GM21717 (cell line): ENCODE measurements around the gene CD28.
A peak's percentile ranks its signal among the peaks of the same experiment; 100 is the strongest.
"Not testable (repeated sequence)": the region's sequence is repeated elsewhere in the genome, so short reads cannot be mapped to it uniquely, and the experiment has no call there.

ENCODE experiments used
- ATAC-seq: cut with Tn5 transposase; IDR thresholded peaks from one replicate; pipeline ENCODE4 v1.9.1; 2021; ENCODE audit warnings: mild to moderate bottlenecking, moderate library complexity; ENCODE audit not compliant: unreplicated experiment

Gene CD28

GRCh38 chr2:203781151-203781550 lies 74.7 kb downstream of the CD28 start:
- no peak for ATAC-seq

GRCh38 chr2:203782262-203782976 lies 76.0 kb downstream of the CD28 start:
- peak; percentile 50 for ATAC-seq

DNA sequence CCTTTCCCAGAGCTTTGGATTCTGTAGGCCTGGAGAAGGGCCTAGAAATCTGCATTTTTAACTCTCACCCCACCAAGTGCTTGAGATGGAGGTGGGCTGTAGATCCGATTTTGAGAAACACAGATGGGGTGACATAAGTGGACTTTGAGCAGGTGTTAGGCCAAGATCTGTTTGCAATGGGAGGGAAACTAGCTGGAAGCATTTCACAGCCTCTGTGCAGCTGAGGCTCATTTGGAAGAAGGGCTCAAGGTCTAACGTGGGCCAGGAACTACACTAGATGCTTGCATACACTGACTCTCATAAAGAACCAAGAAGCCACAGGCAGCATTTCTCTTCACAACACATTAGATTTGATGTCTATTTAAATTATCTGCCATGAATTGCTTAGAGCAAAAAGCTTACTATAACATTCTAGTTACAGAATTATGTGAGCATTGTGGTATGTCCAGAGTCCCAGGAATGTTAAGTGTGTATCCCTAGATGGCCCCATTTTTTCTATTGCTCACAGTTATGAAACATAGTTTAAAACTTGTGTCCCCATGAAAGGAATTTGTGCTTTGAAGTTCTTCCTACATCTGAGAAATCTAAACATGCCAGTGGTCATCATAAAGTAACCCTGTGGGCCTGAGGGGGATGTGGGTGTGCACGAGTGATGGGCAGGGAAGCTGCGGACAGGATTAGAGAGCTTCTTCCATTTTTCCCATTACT lies 77.2 kb downstream of the CD28 start:
- ATAC-seq = no peak

DNA sequence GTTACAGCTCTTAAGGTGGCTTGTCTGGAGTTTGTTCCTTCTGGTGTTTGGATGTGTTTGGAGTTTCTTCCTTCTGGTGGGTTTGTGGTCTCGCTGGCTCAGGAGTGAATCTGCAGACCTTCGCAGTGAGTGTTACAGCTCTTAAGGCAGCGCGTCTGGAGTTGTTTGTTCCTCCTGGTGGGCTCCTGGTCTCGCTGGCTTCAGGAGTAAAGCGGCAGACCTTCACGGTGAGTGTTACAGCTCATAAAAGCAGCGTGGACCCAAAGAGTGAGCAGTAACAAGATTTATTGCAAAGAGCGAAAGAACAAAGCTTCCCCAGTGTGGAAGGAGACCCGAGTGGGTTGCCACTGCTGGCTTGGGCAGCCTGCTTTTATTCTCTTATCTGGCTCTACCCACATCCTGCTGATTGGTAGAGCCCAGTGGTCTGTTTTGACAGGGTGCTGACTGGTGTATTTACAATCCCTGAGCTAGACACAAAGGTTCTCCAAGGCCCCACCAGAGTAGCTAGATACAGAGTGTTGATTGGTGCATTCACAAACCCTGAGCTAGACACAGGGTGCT lies 78.4 kb downstream of the CD28 start:
- ATAC-seq = not testable (repeated sequence)

DNA sequence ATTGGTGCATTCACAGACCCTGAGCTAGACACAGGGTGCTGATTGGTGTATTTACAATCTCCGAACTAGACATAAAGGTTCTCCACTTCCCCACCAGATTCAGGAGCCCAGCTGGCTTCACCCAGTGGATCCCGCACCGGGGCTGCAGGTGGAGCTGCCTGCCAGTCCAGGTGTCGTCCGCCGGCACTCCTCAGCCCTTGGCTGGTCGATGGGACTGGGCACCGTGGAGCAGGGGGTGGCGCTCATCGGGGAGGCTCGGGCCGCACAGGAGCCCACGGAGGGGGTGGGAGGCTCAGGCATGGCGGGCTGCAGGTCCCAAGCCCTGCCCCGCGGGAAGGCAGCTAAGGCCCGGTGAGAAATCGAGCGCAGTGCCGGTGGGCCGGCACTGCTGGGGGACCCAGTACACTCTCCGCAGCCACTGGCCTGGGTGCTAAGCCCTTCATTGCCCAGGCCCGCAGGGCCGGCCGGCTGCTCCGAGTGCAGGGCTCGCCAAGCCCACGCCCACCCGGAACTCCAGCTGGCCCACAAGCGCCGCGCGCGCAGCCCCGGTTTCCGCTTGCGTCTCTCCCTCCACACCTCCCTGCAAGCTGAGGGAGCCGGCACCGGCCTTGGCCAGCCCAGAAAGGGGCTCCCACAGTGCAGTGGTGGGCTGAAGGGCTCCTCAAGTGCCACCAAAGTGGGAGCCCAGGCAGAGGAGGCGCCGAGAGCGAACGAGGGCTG lies 79.1 kb downstream of the CD28 start:
- ATAC-seq = not testable (repeated sequence)

- no peak for ATAC-seq
These were observed 80.3 kb downstream of the CD28 start for GRCh38 chr2:203786549-203787351.

DNA sequence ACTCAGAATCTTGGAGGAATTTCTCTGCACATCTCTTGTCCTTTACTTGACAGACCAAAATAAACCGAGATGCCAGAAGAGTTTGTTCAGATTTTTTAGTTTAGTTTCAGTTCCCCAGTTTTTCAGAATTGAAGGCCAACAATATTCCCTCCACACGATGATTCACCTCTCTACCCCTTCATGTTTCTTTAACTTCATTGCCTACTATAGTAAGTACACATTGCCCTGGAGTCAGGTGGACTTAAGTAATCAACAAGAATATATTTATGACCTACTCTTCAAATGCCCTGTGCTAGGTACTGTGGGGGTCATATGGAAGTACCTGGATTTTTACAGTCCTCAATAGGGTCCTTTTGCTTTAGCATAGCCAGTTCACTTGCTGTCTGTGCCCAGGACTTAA lies 81.5 kb downstream of the CD28 start:
- no peak for ATAC-seq
